Stimulated activated CD8-positive, alpha-beta memory T cell treated with anti-CD3 and anti-CD28 coated beads, Interleukin-4, amount 100 ng/mL, for 24 hours (primary cell): ENCODE measurements around the gene CRHR1.
A peak's percentile ranks its signal among the peaks of the same experiment; 100 is the strongest.

Experiments used
- DNase-seq: peaks from one replicate; pipeline ENCODE4 v3.0.0-alpha.2; 2020; ENCODE audit warnings: low read depth

The CRHR1 gene

GRCh38 chr17:45758544-45758943 is 25.6 kb upstream of the CRHR1 start:
- no peak for DNase-seq

GRCh38 chr17:45759761-45760160 is 24.4 kb upstream of the CRHR1 start:
- DNase-seq = no peak

GRCh38 chr17:45761957-45762565 is 22.1 kb upstream of the CRHR1 start:
- no peak for DNase-seq

DNA sequence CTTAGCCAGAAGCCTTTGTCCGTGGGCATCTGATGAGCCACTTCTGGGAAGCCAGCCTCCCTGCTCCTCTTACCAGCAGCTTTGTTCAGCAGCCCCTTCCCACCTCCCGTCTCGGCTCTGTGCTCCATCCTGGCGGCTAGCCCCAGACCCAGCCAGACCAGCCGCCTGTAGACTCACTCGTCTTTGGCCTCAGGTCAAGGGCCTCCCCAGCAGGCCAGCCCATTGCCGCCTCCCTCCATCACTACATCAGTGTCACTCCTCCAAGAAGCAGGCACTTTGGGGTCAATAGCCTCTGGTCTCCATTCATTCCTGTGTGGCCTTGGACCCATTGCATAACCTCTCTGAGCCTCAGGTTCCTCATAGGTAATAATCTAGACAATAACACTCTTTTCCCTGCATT is 20.9 kb upstream of the CRHR1 start:
- no peak for DNase-seq

- no peak for DNase-seq
These were observed 19.6 kb upstream of the CRHR1 start for GRCh38 chr17:45764479-45764878.

GRCh38 chr17:45768000-45768399 is 16.1 kb upstream of the CRHR1 start:
- DNase-seq = no peak

GRCh38 chr17:45770632-45771270 is 13.4 kb upstream of the CRHR1 start:
- no peak for DNase-seq

- DNase-seq = no peak
These were observed 12.7 kb upstream of the CRHR1 start for GRCh38 chr17:45771271-45771959.

GRCh38 chr17:45775148-45775547 is 9.0 kb upstream of the CRHR1 start:
- DNase-seq = no peak

DNA sequence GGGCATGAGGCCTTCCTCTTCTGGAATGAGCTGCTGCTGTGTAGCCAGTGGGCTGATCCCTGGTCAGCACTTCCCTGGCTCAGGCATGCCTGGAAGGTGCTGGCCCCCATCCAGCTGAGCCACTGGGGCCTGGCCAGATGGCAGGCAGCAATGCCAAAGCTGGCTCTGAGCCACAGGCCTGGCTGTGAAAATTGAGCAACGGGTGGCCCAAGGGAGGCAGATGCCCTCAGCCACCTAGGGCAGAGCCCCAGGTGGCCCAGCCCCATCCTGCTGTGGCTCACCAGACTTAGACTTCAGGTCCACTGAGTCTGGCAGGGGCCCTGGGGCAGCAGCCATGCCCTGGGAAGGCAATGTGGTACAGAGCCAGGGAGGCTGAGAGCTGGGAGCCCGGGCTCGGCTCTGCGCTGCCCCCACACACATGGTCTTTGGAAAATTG is 8.5 kb upstream of the CRHR1 start:
- no peak for DNase-seq

- no peak for DNase-seq
These were observed 7.2 kb upstream of the CRHR1 start for GRCh38 chr17:45776896-45777295.

GRCh38 chr17:45777388-45777787 is 6.7 kb upstream of the CRHR1 start:
- DNase-seq = no peak

DNA sequence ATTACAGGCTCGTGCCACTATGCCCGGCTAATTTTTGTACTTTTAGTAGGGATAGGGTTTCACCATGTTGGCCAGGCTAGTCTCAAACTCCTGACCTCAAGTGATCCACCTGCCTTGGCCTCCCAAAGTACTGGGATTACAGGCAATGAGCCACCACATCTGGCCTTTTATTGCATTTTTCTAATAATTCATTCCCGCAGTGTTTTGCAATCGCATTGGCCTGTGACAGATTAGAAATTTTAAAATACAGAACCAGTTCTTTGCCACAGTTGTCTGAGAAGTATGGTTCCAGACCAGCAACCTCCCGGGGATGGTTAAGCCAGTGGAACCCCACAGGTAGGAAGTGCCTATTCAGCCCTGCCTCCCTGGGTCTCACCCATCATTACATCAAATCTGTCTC is 3.2 kb upstream of the CRHR1 start:
- no peak for DNase-seq

- peak; percentile 26 for DNase-seq
These were observed 1.1 kb upstream of the CRHR1 start for GRCh38 chr17:45782889-45783592.

DNA sequence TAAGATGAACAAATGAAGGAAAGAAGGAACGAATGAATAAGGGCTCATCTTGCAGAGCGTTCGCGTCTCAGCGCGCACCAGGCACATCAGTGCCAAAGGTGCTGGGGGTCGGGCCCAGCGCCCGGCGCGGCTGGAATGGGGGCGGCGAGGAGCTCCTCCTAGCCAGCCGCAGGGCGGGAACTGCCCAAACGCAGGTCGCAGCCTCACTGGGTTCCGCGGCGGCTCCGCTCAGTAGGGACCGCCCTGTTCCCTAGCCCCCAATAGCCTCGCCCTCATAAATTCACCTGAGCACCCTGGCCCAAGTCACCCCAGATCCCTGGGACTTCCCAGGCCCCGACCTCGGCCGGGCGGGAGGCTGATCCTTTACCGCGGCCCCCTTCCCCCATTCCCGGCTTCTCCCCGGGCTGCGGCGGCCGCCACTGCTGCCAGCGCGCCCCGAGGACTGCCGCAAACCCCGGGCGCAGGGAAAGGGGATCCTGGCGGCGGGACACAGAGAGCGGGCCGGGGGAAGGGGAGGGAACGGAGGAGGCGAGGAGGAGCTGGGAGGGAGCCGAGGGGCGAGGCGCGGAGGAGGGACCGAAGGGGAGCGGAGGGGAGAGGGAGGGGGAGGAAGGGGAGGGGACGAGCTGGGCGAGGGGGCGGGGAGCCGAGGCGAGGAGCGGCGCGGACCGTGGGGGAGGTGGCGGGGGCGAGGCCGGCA is 377 bp upstream of the CRHR1 start:
- no peak for DNase-seq

DNA sequence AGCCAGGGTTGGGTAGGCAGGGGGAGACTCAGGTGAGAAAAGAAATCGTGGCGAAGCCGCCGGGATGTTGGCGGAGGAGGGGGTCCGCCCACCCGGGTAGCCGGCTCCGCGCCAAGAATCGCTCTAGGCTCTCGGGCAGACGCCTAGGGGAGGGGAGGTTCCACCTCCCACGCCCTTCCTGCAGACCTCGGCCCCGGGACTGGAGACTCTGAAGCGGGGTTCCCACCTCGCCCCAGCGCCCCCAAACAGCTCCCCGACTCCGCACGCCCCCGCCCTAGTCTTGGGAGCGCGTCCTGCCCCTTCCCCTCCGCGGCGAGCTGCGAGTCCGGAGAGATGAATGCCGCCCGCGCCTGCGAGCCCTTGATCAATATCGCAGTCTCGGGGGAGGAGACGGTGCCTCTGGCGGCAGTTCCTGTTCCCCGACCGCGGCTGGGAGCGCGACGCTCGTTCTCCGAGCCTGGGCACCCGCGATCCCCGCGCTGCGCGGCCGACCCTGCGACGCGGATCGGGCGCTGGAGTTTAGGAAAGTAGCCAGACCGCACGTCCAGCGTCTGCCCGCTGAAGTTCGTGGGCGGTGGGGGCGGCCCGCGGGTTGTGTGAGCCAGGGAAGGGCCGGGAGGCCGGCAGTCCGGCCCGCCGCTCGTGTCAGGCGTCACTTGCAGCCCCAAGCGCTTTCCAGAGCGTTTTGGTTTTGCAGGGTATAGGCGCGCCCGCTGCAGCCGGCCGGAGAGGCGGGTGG is 790 bp downstream of the CRHR1 start:
- no peak for DNase-seq

DNA sequence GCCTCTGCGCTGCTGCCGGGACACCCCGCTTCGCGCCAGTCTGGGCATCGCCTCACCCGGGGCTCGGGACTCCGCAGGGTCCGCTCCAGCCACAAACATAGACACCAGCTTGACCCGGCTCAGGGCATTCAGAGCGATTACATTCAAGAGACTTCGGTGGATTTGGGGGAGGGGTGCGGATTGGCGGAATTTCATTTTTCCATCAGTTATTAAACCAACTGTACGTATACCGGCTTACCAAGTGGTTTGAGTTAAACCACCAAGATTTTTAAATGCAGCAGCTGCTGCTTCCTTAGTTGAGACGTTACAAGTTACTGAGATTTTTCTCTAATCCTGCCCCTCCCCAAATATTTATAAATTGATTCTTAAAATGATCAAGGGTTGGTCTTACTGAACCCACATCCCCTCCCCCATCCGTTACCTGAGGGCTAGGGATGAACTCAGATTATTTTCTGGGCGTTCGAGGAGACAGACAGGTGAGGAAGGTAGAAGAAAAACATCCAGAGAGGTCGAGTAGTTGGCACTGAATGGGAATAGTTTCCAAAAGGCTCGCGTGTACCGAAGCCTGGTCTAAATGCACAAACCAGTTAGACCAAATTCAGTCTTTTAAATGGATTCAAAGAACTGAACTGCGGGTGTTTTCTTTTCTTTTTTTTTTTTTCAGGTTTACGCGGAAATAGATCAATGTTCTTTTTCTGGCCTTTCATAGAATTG is 1.5 kb downstream of the CRHR1 start:
- no peak for DNase-seq

DNA sequence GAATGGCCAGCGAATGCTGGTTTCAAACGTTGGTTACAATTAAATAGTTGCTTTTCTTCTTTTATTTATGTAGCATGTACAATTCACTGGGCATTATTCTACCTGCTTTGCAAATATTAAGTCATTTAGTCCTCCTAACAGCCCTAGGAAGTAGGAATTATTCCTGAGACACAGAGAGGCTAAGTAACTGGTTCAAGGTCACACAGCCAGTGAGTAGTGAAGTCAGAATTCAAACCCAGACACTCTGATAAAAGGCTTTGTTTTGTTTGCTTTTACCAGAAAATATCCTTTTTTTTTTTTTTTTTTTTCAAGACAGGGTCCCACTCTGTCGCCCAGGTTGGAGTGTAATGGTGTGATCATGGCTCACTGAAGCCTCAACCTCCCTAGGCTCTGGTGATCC is 2.2 kb downstream of the CRHR1 start:
- no peak for DNase-seq

DNA sequence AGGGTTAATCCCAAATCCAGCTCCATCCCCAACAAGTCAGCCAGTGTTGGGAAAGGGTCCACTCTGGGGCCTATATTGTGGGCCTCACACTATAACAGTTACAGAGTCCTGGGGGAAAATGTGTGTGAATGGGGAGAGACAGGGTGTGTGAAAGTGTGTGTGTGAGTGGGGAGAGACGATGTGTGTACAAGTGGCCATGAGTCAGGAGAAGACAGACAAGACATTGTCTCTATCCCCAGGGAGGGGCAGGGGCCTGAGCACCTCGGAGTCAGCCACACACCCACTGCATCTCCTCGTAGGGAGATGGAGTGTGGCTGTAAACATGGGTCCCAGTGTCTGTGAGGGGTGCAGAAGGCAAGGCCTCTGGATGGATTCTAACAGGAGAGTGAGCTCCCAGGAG is 2.9 kb downstream of the CRHR1 start:
- no peak for DNase-seq

DNA sequence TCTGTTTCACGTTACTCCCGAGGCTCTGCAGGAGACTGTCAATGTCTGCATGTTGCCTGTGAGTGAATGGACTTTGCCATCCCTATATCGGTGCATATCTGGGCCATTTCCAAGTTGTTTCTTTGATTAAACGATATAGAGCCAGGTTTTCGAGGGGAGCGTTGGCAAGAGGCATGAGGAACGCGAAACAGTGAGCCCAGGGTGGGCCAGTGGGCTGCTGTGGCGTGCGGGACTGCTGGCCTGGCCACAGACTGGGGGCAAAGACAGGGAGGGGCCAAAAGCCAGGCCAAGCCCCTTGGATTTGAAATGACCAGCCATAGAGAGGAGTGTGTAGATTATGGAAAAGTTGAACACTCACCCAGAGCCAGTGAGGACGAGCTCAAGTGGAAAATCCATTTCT is 3.5 kb downstream of the CRHR1 start:
- no peak for DNase-seq

DNA sequence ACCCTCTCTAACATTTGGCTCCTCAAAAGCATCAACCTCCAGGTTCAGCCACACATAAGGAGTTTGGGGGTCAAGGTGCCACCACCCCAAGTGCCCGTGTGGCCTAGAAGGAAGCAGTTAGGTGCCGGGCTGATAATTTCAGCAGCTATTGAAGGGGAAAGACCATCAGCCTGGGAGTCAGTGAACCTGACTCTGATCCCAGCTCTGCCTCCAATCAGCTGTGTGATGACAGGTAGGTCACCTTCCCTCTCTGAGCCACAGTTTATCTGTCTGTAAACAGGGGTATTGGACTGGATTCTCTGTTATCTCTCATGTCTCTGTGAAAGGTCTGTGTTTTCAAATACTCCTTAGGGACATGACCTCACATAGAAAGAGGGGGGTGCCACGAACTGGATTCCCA is 3.9 kb downstream of the CRHR1 start:
- DNase-seq = no peak
